Measurements from ENCODE around the gene PYGL.

Gene PYGL

GRCh38 chr14:50871914-50872732, 72.2 kb downstream of the PYGL start, which contains the start of gene ABHD12B:
ABHD12B (plus strand) TSS chr14:50872053; CDS start chr14:50872175, 122 bp downstream.
- DNase-seq (ENCODE audit: low spot score), result no peak

- DNase-seq (ENCODE audit: low spot score), result no peak
Measured at GRCh38 chr14:50871228-50871627, 73.1 kb downstream of the PYGL start.

- peak; percentile 26 for DNase-seq (ENCODE audit: low spot score)
Measured at GRCh38 chr14:50865391-50866076, 78.7 kb downstream of the PYGL start.

GRCh38 chr14:50864946-50865345, 79.3 kb downstream of the PYGL start:
- no peak for DNase-seq (ENCODE audit: low spot score)

- DNase-seq (ENCODE audit: low spot score), result no peak
Measured at GRCh38 chr14:50864237-50864636, 80.0 kb downstream of the PYGL start.

GRCh38 chr14:50862036-50862570, 82.2 kb downstream of the PYGL start:
- DNase-seq (ENCODE audit: low spot score), result no peak

GRCh38 chr14:50860478-50861086, 83.7 kb downstream of the PYGL start:
- DNase-seq (ENCODE audit: low spot score), result peak; percentile 78

- DNase-seq (ENCODE audit: low spot score), result no peak
Measured at GRCh38 chr14:50859296-50859624, 85.0 kb downstream of the PYGL start.

- DNase-seq (ENCODE audit: low spot score), result no peak
Measured at GRCh38 chr14:50856660-50857059, 87.6 kb downstream of the PYGL start.

- no peak for DNase-seq (ENCODE audit: low spot score)
Measured at GRCh38 chr14:50855558-50855957, 88.7 kb downstream of the PYGL start.

Data from kidney capillary endothelial cell (primary cell).